ENCODE results near the gene DESI1.

Gene DESI1

DNA sequence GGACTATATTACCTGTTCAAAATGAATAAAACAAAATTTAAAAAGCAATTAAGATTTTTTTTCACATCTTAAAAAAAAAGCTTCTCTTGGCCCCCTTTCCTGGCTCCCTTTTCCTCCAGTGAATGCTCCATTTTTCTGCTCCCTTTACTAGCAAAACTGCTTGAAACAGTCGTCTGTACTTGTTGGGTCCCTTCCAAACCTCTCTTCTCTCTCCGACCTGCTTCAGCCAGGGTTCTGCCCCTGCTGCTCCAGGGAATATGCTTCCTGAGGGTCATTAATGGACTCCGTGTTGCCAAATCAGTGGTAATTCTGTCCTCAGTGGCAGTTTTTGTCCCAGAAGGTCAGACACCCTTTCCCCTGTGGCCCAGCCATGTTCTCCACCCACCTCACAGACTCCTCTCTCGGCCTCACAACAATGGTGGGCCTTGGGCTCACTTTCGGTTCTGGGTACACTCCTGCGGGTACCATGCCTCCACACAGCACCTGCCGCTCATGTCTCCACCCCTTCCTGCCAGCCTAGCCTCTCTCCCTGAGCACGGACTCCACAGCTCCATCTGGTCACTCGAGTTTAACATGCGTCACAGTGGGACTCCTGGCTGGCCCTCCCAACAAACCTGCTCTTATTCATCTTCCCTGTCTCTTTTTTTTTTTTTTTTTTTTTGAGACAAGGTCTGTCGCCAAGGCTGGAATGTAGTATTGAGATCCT, 68.8 kb downstream of the DESI1 start:
- Histone ChIP-seq H3K27ac (no peak overlapping the region), H3K36me3 (ENCODE audit: control insufficient read depth, insufficient read depth, low read length) (no peaks in the 10 kb centered on the region), H3K79me2 (no peaks in the 10 kb centered on the region)

GRCh38 chr22:41550952-41551491, 69.8 kb downstream of the DESI1 start:
- H2AFZ ChIP-seq, result no peak overlapping the region
- no peak overlapping the region for H3K4me2 ChIP-seq (ENCODE audit: low read length)
- no peaks in the 10 kb centered on the region for H3K79me2 ChIP-seq
- H3K27ac ChIP-seq, result no peak overlapping the region
- TF ChIP-seq, protein P1, sequence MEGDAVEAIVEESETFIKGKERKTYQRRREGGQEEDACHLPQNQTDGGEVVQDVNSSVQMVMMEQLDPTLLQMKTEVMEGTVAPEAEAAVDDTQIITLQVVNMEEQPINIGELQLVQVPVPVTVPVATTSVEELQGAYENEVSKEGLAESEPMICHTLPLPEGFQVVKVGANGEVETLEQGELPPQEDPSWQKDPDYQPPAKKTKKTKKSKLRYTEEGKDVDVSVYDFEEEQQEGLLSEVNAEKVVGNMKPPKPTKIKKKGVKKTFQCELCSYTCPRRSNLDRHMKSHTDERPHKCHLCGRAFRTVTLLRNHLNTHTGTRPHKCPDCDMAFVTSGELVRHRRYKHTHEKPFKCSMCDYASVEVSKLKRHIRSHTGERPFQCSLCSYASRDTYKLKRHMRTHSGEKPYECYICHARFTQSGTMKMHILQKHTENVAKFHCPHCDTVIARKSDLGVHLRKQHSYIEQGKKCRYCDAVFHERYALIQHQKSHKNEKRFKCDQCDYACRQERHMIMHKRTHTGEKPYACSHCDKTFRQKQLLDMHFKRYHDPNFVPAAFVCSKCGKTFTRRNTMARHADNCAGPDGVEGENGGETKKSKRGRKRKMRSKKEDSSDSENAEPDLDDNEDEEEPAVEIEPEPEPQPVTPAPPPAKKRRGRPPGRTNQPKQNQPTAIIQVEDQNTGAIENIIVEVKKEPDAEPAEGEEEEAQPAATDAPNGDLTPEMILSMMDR (IDR thresholded peaks at IDR 0.05), result no peak
- no peaks in the 10 kb centered on the region for H3K9me3 ChIP-seq (ENCODE audit: control insufficient read depth, low read length)
- no peak overlapping the region for H3K4me3 ChIP-seq (ENCODE audit: low read depth, low read length)
- no peaks in the 10 kb centered on the region for H3K27me3 ChIP-seq (ENCODE audit: control insufficient read depth, insufficient read depth, low read length)
- no peaks in the 10 kb centered on the region for H3K4me1 ChIP-seq
- no peak overlapping the region for H3K9ac ChIP-seq
- no peaks in the 10 kb centered on the region for H3K36me3 ChIP-seq (ENCODE audit: control insufficient read depth, insufficient read depth, low read length)

More for the DNA sequence above, 68.8 kb downstream of the DESI1 start:
- Histone ChIP-seq H2AFZ (no peak overlapping the region), H3K4me3 (ENCODE audit: low read depth, low read length) (no peak overlapping the region), H3K9ac (no peak overlapping the region), H3K27me3 (ENCODE audit: control insufficient read depth, insufficient read depth, low read length) (no peaks in the 10 kb centered on the region), H3K9me3 (ENCODE audit: control insufficient read depth, low read length) (no peaks in the 10 kb centered on the region), H3K4me1 (no peaks in the 10 kb centered on the region), H3K4me2 (ENCODE audit: low read length) (no peak overlapping the region)
- TF ChIP-seq, protein P1 (IDR thresholded peaks at IDR 0.05), result no peak

GRCh38 chr22:41548830-41549211, 72.0 kb downstream of the DESI1 start:
- H3K4me1 ChIP-seq, result no peaks in the 10 kb centered on the region
- H3K9me3 ChIP-seq (ENCODE audit: control insufficient read depth, low read length), result no peaks in the 10 kb centered on the region
- no peak overlapping the region for H3K9ac ChIP-seq
- H2AFZ ChIP-seq, result no peak overlapping the region
- H3K27ac ChIP-seq, result no peak overlapping the region
- TF ChIP-seq, protein P1 (IDR thresholded peaks at IDR 0.05), result no peak
- no peak overlapping the region for H3K4me2 ChIP-seq (ENCODE audit: low read length)
- no peaks in the 10 kb centered on the region for H3K27me3 ChIP-seq (ENCODE audit: control insufficient read depth, insufficient read depth, low read length)
- no peaks in the 10 kb centered on the region for H3K36me3 ChIP-seq (ENCODE audit: control insufficient read depth, insufficient read depth, low read length)
- H3K79me2 ChIP-seq, result peaks cover 3% of the 10 kb centered on the region
- no peak overlapping the region for H3K4me3 ChIP-seq (ENCODE audit: low read depth, low read length)

Data from parathyroid adenoma (tissue), 2 donors.